Gastroesophageal sphincter (tissue), 4 donors: ENCODE measurements around the gene OGA. TPM values are rescaled to one million over a fixed set of nuclear protein-coding genes. Genes with fewer than 3 reads are reported as not detected.

ENCODE experiments used
- ATAC-seq: fragments of 150-250 bp; one replicate; pipeline ENCODE4 v1.9.1; 2016; ENCODE audit warnings: mild to moderate bottlenecking, moderate library complexity
- H3K27ac ChIP-seq, 4 donors: fragments of 200-600 bp; sonication (generic) in 3 of 4; 1 replicate in 3 of 4; 2 replicates in 1 of 4; pipeline ENCODE4 v1.5.1; 2016 to 2019
- H3K27me3 ChIP-seq: fragments of 200-600 bp; sonication (generic); one replicate; pipeline ENCODE4 v1.5.1; 2019
- H3K36me3 ChIP-seq, 2 donors: fragments of 200-600 bp; sonication (generic); one replicate each; pipeline ENCODE4 v1.5.1; 2019; ENCODE audit warnings: control low read depth in 1 of 2
- H3K4me1 ChIP-seq, 3 donors: fragments of 200-600 bp; sonication (generic); 1 replicate in 2 of 3; 2 replicates in 1 of 3; pipeline ENCODE4 v1.5.1; 2016 to 2019; ENCODE audit warnings: control low read depth in 2 of 3
- H3K4me3 ChIP-seq, 2 donors: fragments of 200-600 bp; sonication (generic); one replicate each; pipeline ENCODE4 v1.5.1; 2019; ENCODE audit warnings: mild to moderate bottlenecking in 1 of 2, moderate library complexity in 1 of 2
- H3K9me3 ChIP-seq, 3 donors: fragments of 200-600 bp; sonication (generic); one replicate each; pipeline ENCODE4 v1.5.1; 2017 to 2019; ENCODE audit warnings: control low read depth in 2 of 3
- CTCF ChIP-seq, 4 experiments: fragments of 200-600 bp in 2 of 4; fragments of 450-650 bp in 2 of 4; sonication (generic) in 1 of 4; IDR thresholded peaks; one replicate each; pipeline ENCODE4 v1.5.1; 2017 to 2019; ENCODE audit warnings: antibody characterized with exemption in 4 of 4, mild to moderate bottlenecking in 2 of 4, moderate library complexity in 2 of 4
- EP300 ChIP-seq: sonication (generic); formaldehyde crosslinking; IDR thresholded peaks from one replicate; pipeline ENCODE4 v1.6.1; 2017; ENCODE audit warnings: antibody characterized with exemption, mild to moderate bottlenecking
- POLR2A ChIP-seq, 2 donors: fragments of 450-650 bp; IDR thresholded peaks; one replicate each; pipeline ENCODE4 v1.6.1; 2017; ENCODE audit warnings: antibody characterized with exemption in 2 of 2, mild to moderate bottlenecking in 2 of 2, moderate library complexity in 1 of 2
- POLR2AphosphoS5 ChIP-seq: sonication (generic); formaldehyde crosslinking; IDR thresholded peaks from one replicate; pipeline ENCODE4 v1.6.1; 2017; ENCODE audit warnings: antibody characterized with exemption
- WGBS, 2 donors: methylation state at CpG; one replicate each; pipeline ENCODE4 v1.1.5; 2018; ENCODE audit warnings: low coverage in 1 of 2; 5-methylcytosine and 5-hydroxymethylcytosine counted together
- total RNA-seq, 4 donors: library from RNA; depleted of rRNA; stranded (reverse); fragments of >200 nt; gene quantifications; one replicate each; pipeline ENCODE4 v1.1.0, GENCODE V29; 2016

Gene OGA
- total RNA-seq, 4 donors from 2014 or later = 92.5 to 163 (median 115) TPM

DNA sequence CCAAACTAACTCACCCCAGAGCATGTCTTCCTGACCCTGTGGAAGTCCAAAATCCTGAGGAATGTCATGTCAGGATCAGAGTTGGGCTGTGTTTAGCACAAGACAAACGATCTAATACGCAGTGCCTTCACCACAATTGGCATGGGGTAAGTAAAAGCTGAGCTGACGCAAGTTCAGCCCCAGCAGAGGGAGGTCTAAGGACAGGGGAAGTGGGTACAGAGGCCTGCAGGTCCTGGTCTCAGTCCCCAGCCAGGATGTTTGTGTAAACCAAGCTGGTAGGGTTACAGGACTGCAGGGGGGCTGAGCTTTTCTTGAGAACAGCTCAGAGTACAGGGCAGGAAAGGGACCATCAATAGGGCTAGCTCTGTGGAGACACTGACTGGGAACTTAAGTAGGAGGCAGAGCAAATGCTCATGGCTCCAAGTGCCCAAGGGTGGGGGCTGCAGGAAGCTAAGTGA lies 30.7 kb upstream of the OGA start:
- no peak overlapping the region for H3K27ac ChIP-seq
- peaks cover 0 to 69% of the 10 kb centered on the region in 2 donors for H3K36me3 ChIP-seq
- ATAC-seq = no peak
- no peaks in the 10 kb centered on the region for H3K9me3 ChIP-seq
- peaks cover 0 to 24% (median 0%) of the 10 kb centered on the region in 3 donors for H3K4me1 ChIP-seq
- no peak overlapping the region for H3K4me3 ChIP-seq
- H3K27me3 ChIP-seq = peaks cover 9% of the 10 kb centered on the region
- 80% methylated on average over 2 of the region's 3 CpGs; no CpG with 5 or more reads in 1 of the 2 donors for WGBS, 2 donors
- TF ChIP-seq POLR2A (IDR thresholded peaks at IDR 0.05) (no peak), CTCF (IDR thresholded peaks at IDR 0.05) (no peak), POLR2AphosphoS5 (no peak), EP300 (no peak)

- H3K27ac ChIP-seq = no peak overlapping the region
- WGBS, 2 donors = 59 to 72% methylated on average over 4 of the region's 4 CpGs
- H3K36me3 ChIP-seq = peaks cover 0 to 69% of the 10 kb centered on the region in 2 donors
- ATAC-seq = no peak
- no peak overlapping the region for H3K4me3 ChIP-seq
- no peak for TF ChIP-seq POLR2AphosphoS5
- no peak for TF ChIP-seq CTCF (IDR thresholded peaks at IDR 0.05)
- TF ChIP-seq POLR2A (IDR thresholded peaks at IDR 0.05) = no peak
- TF ChIP-seq EP300 = no peak
- no peaks in the 10 kb centered on the region for H3K9me3 ChIP-seq
- H3K4me1 ChIP-seq = peaks cover 0 to 29% (median 0%) of the 10 kb centered on the region in 3 donors
- H3K27me3 ChIP-seq = peaks cover 9% of the 10 kb centered on the region
Measured at GRCh38 chr10:101848408-101848807, 30.2 kb upstream of the OGA start.

GRCh38 chr10:101845893-101846292 lies 27.6 kb upstream of the OGA start:
- H3K36me3 ChIP-seq = peaks cover 0 to 55% of the 10 kb centered on the region in 2 donors

DNA sequence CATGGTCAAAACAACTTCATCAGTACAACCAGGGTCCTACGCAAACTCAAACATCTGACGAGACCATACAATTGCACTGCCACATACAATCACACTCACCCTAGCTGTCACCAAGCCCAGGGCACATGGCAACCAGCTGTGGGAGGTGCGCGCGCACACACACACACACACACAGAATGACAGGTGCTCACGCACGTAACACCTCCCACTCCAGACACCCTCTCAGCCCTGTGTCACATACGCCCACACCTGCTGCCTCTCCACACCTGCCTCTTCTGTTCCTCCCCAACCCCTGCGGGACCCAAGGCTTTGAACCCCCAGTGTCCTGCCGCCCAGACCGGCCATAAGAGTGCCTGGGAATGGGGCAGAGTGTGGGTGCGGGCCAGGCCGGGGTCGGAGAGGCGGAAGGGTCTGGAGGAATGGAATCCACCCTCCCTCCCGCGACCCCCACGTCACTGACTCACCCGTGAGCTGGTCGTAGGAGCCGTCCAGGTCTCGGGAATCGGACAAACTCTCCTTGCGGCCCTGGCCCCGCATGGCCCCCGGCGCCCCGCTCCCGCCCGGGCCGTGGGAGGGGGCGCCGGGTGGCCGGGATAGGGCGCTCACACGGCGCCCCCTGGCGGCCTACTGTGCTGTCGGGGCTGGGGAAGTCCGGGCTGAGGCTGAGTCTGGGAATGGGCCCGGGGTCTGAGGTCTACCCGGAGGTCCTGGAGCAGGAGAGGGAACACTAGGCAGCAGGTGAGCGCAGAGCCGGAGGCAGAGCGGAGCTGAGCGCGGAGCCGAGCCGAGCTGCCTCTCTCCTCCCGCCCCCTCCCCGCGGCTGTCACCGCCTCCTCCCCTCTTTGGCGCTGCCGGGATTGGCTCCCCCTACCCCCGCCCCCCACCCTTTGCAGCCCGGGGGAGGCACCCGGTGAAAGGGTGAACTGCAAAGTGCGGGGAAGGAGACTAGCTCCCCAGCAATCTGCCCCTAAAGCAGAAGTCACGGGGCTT lies 25.1 kb upstream of the OGA start, which contains the start of gene KCNIP2:
Gene KCNIP2 (minus strand): TSS at position 769 of the 990 bp plus-strand sequence. CDS start 232 bp downstream, at position 537.
- TF ChIP-seq EP300 (no peak), POLR2AphosphoS5 (no peak), CTCF (IDR thresholded peaks at IDR 0.05) (peak in 3 of 4 experiments; percentile 8 to 52 (median 29)), POLR2A (IDR thresholded peaks at IDR 0.05) (no peak)
- Histone ChIP-seq H3K27me3 (peaks cover 9% of the 10 kb centered on the region), H3K27ac (no peak within 1 kb of the TSS), H3K4me3 (peak within 1 kb of the TSS in 1 of 2 donors; percentile 30), H3K4me1 (peaks cover 0 to 41% (median 13%) of the 10 kb centered on the region in 3 donors), H3K9me3 (no peaks in the 10 kb centered on the region), H3K36me3 (peaks cover 0 to 32% of the 10 kb centered on the region in 2 donors)
- no peak for ATAC-seq
- 43 to 93% methylated on average over 4 to 18 of the region's 60 CpGs for WGBS, 2 donors

More at GRCh38 chr10:101845893-101846292, 27.6 kb upstream of the OGA start:
- TF ChIP-seq POLR2AphosphoS5 (no peak), CTCF (IDR thresholded peaks at IDR 0.05) (no peak), EP300 (no peak), POLR2A (IDR thresholded peaks at IDR 0.05) (no peak)
- H3K9me3 ChIP-seq = no peaks in the 10 kb centered on the region
- H3K27me3 ChIP-seq = peaks cover 9% of the 10 kb centered on the region
- no peak overlapping the region for H3K4me3 ChIP-seq
- WGBS, 2 donors = 100% methylated on average over 2 of the region's 3 CpGs; no CpG with 5 or more reads in 1 of the 2 donors
- no peak for ATAC-seq
- no peak overlapping the region for H3K27ac ChIP-seq
- H3K4me1 ChIP-seq = peaks cover 0 to 33% (median under 1%) of the 10 kb centered on the region in 3 donors
